Right cardiac atrium (tissue), 5 donors: ENCODE measurements around the gene SERPINA6. TPM values are rescaled to one million over a fixed set of nuclear protein-coding genes. Genes with fewer than 3 reads are reported as not detected.
"Not testable (repeated sequence)": the region's sequence is repeated elsewhere in the genome, so short reads cannot be mapped to it uniquely, and the experiment has no call there.

Experiments
- ATAC-seq, 2 donors: fragments of 200-7000 bp; cut with Tn5 transposase; one replicate each; pipeline versions ENCODE4 v1.8.0 to v1.9.1; 2020; ENCODE audit warnings: moderate library complexity in 2 of 2, mild to moderate bottlenecking in 1 of 2
- DNase-seq, 3 donors: peaks; one replicate each; pipeline ENCODE4 v3.0.0-alpha.2; 2020
- H3K27ac ChIP-seq: one replicate; pipeline ENCODE4 v1.5.1; 2013; ENCODE audit warnings: mild to moderate bottlenecking, low read length, control low read depth, moderate library complexity
- H3K27me3 ChIP-seq: one replicate; pipeline ENCODE4 v1.6.1; 2013; ENCODE audit not compliant: control insufficient read depth, insufficient read depth
- H3K4me1 ChIP-seq: one replicate; pipeline ENCODE4 v1.6.1; 2013; ENCODE audit warnings: low read length; ENCODE audit not compliant: control insufficient read depth, insufficient read depth
- H3K4me3 ChIP-seq: one replicate; pipeline ENCODE4 v1.5.1; 2013; ENCODE audit warnings: low read length, control low read depth
- H3K9me3 ChIP-seq: one replicate; pipeline ENCODE4 v1.6.1; 2013; ENCODE audit warnings: low read length; ENCODE audit not compliant: control insufficient read depth
- WGBS: extraction: QIAGEN DNeasy Blood & Tissue Kit; methylation state at CpG from one replicate; pipeline ENCODE4 v1.1.7; 2013; 5-methylcytosine and 5-hydroxymethylcytosine counted together
- intact Hi-C, 4 donors: fragments of 100-400 bp; cut with DNase I; formaldehyde crosslinking; loops; one replicate each; pipeline versions ENCODE4 v1.11.0 to v1.14.0; 2022 to 2023
- polyA plus RNA-seq: library from polyadenylated mRNA; stranded (reverse); fragments of 200-250 nt; gene quantifications from one replicate; pipeline ENCODE4 v1.2.3, GENCODE V29; 2013
- total RNA-seq, 4 donors: library from RNA; stranded (reverse); fragmentation: NEBNext Ultra II Directional; extraction: Animal tissue kit (Norgen Biotek cat#: 25700); gene quantifications; one replicate each; pipeline ENCODE4 v1.2.1, GENCODE V29; 2021
- donor health status: healthy with polysubstance abuse.
- donor health status: DM: no; HTN: yes; CAD: no.
- donor health status: DM: no; HTN: no; CAD: no.
- donor health status: DM: no; HTN: yes; CAD: no; lungs with severe emphysema.
- donor health status: DM: yes; HTN: yes; CAD: no.

The SERPINA6 gene
- total and polyA plus RNA-seq, 5 donors, result not detected

- H3K4me3 ChIP-seq, result no peak overlapping the region
- 85% methylated on average over 6 of the region's 6 CpGs for WGBS
- H3K4me1 ChIP-seq, result no peaks in the 10 kb centered on the region
- intact Hi-C loops, result no loop called here
- no peaks in the 10 kb centered on the region for H3K27me3 ChIP-seq
- DNase-seq, result no peak
- no peak for ATAC-seq
- no peak overlapping the region for H3K27ac ChIP-seq
- no peaks in the 10 kb centered on the region for H3K9me3 ChIP-seq
Observed at GRCh38 chr14:94304243-94304642, 18.9 kb downstream of the SERPINA6 start.

GRCh38 chr14:94303111-94303510, 20.0 kb downstream of the SERPINA6 start:
- DNase-seq (no peak), ATAC-seq (no peak)
- intact Hi-C loops, result no loop called here
- Histone ChIP-seq H3K4me3 (no peak overlapping the region), H3K4me1 (no peaks in the 10 kb centered on the region), H3K27me3 (no peaks in the 10 kb centered on the region), H3K9me3 (no peaks in the 10 kb centered on the region), H3K27ac (no peak overlapping the region)
- 84% methylated on average over 7 of the region's 7 CpGs for WGBS

- Histone ChIP-seq H3K27me3 (no peaks in the 10 kb centered on the region), H3K27ac (no peak overlapping the region), H3K9me3 (no peaks in the 10 kb centered on the region), H3K4me3 (no peak overlapping the region), H3K4me1 (no peaks in the 10 kb centered on the region)
- DNase-seq, result no peak
- 91% methylated on average over 15 of the region's 15 CpGs for WGBS
- intact Hi-C loops, result no loop called here
- ATAC-seq, result no peak
Observed at GRCh38 chr14:94298130-94298529, 25.0 kb downstream of the SERPINA6 start.

- intact Hi-C loops, H3K9me3 ChIP-seq: not testable (repeated sequence)
- 68% methylated on average over 4 of the region's 4 CpGs for WGBS
Observed at GRCh38 chr14:94296181-94296545, 27.0 kb downstream of the SERPINA6 start.

GRCh38 chr14:94295360-94296180, 27.6 kb downstream of the SERPINA6 start:
- 52% methylated on average over 9 of the region's 9 CpGs for WGBS
- no peaks in the 10 kb centered on the region for H3K9me3 ChIP-seq
- H3K27me3 ChIP-seq, result no peaks in the 10 kb centered on the region
- DNase-seq (no peak), ATAC-seq (no peak)
- H3K4me1 ChIP-seq, result no peaks in the 10 kb centered on the region
- H3K4me3 ChIP-seq, result no peak overlapping the region
- intact Hi-C loops, result no loop called here
- no peak overlapping the region for H3K27ac ChIP-seq

More at GRCh38 chr14:94296181-94296545, 27.0 kb downstream of the SERPINA6 start:
- not testable (repeated sequence) for ATAC-seq, H3K4me3 ChIP-seq, H3K4me1 ChIP-seq, DNase-seq, H3K27me3 ChIP-seq, H3K27ac ChIP-seq

- H3K4me1 ChIP-seq, result no peaks in the 10 kb centered on the region
- whole genome bisulfite sequencing, result 61% methylated on average over 3 of the region's 3 CpGs
- no peaks in the 10 kb centered on the region for H3K27me3 ChIP-seq
- H3K9me3 ChIP-seq, result no peaks in the 10 kb centered on the region
- H3K4me3 ChIP-seq, result no peak overlapping the region
- ATAC-seq (no peak), DNase-seq (no peak)
- no peak overlapping the region for H3K27ac ChIP-seq
- intact Hi-C loops, result no loop called here
Observed at GRCh38 chr14:94293578-94293924, 29.6 kb downstream of the SERPINA6 start.

GRCh38 chr14:94292872-94293577, 30.1 kb downstream of the SERPINA6 start, which contains the start of gene SERPINA10:
Gene SERPINA10 (minus strand): TSS chr14:94293268. CDS start chr14:94290593, 2,675 bp downstream.
- DNase-seq (no peak), ATAC-seq (no peak)
- WGBS, result 68% methylated on average over 10 of the region's 10 CpGs
- no peak within 1 kb of the TSS for H3K27ac ChIP-seq
- H3K9me3 ChIP-seq, result no peaks in the 10 kb centered on the region
- H3K27me3 ChIP-seq, result no peaks in the 10 kb centered on the region
- intact Hi-C loops, result no loop called here
- H3K4me3 ChIP-seq, result no peak within 1 kb of the TSS
- H3K4me1 ChIP-seq, result no peaks in the 10 kb centered on the region

GRCh38 chr14:94292526-94292871, 30.6 kb downstream of the SERPINA6 start:
- DNase-seq (no peak), ATAC-seq (no peak)
- Histone ChIP-seq H3K27me3 (no peaks in the 10 kb centered on the region), H3K4me1 (no peaks in the 10 kb centered on the region), H3K27ac (no peak overlapping the region), H3K9me3 (no peaks in the 10 kb centered on the region), H3K4me3 (no peak overlapping the region)
- intact Hi-C loops, result no loop called here
- WGBS, result 91% methylated on average over 3 of the region's 3 CpGs

GRCh38 chr14:94291906-94292525, 31.1 kb downstream of the SERPINA6 start:
- H3K4me1 ChIP-seq, result no peaks in the 10 kb centered on the region
- no peak overlapping the region for H3K4me3 ChIP-seq
- ATAC-seq (no peak), DNase-seq (no peak)
- WGBS, result 77% methylated on average over 15 of the region's 15 CpGs
- no peaks in the 10 kb centered on the region for H3K27me3 ChIP-seq
- intact Hi-C loops, result no loop called here
- H3K9me3 ChIP-seq, result no peaks in the 10 kb centered on the region
- H3K27ac ChIP-seq, result no peak overlapping the region

GRCh38 chr14:94291159-94291905, 31.8 kb downstream of the SERPINA6 start:
- no peaks in the 10 kb centered on the region for H3K27me3 ChIP-seq
- H3K4me3 ChIP-seq, result no peak overlapping the region
- no peak for DNase-seq
- H3K27ac ChIP-seq, result no peak overlapping the region
- no peak for ATAC-seq
- no peaks in the 10 kb centered on the region for H3K4me1 ChIP-seq
- intact Hi-C loops, result no loop called here
- WGBS, result 81% methylated on average over 13 of the region's 13 CpGs
- no peaks in the 10 kb centered on the region for H3K9me3 ChIP-seq

GRCh38 chr14:94290197-94290596, 32.9 kb downstream of the SERPINA6 start:
- no peak for DNase-seq
- Histone ChIP-seq H3K9me3 (no peaks in the 10 kb centered on the region), H3K4me3 (no peak overlapping the region), H3K27me3 (no peaks in the 10 kb centered on the region), H3K27ac (no peak overlapping the region), H3K4me1 (no peaks in the 10 kb centered on the region)
- intact Hi-C loops, result no loop called here
- no peak for ATAC-seq
- WGBS, result 72% methylated on average over 8 of the region's 8 CpGs
